GM23338 (cell line): ENCODE results near the gene PARP11.

ENCODE experiments used
- CTCF ChIP-seq, 2 experiments: fragments of 200-600 bp in 1 of 2; sonication (generic) in 1 of 2; conservative IDR thresholded peaks; 2 replicates each; pipeline versions ENCODE4 v1.5.1 to v1.6.1; 2016 to 2017; ENCODE audit warnings: antibody characterized with exemption in 2 of 2, low read depth in 2 of 2, mild to moderate bottlenecking in 2 of 2, moderate library complexity in 1 of 2
- POLR2AphosphoS5 ChIP-seq: IDR thresholded peaks from 2 replicates; pipeline ENCODE4 v1.6.1; 2016; ENCODE audit warnings: antibody characterized with exemption, low read depth
- TF ChIP-seq, protein P1 (sequence below): IDR thresholded peaks from one replicate; pipeline ENCODE4 v1.6.1; 2018; ENCODE audit warnings: antibody characterized with exemption; ENCODE audit not compliant: unreplicated experiment

GRCh38 chr12:3832738-3833137 lies 40.5 kb downstream of the PARP11 start:
- no peak for TF ChIP-seq CTCF (conservative IDR thresholded peaks at IDR 0.05; ENCODE audit: low read depth in 2 of 2)
- TF ChIP-seq POLR2AphosphoS5, result no peak
- TF ChIP-seq, protein P1, sequence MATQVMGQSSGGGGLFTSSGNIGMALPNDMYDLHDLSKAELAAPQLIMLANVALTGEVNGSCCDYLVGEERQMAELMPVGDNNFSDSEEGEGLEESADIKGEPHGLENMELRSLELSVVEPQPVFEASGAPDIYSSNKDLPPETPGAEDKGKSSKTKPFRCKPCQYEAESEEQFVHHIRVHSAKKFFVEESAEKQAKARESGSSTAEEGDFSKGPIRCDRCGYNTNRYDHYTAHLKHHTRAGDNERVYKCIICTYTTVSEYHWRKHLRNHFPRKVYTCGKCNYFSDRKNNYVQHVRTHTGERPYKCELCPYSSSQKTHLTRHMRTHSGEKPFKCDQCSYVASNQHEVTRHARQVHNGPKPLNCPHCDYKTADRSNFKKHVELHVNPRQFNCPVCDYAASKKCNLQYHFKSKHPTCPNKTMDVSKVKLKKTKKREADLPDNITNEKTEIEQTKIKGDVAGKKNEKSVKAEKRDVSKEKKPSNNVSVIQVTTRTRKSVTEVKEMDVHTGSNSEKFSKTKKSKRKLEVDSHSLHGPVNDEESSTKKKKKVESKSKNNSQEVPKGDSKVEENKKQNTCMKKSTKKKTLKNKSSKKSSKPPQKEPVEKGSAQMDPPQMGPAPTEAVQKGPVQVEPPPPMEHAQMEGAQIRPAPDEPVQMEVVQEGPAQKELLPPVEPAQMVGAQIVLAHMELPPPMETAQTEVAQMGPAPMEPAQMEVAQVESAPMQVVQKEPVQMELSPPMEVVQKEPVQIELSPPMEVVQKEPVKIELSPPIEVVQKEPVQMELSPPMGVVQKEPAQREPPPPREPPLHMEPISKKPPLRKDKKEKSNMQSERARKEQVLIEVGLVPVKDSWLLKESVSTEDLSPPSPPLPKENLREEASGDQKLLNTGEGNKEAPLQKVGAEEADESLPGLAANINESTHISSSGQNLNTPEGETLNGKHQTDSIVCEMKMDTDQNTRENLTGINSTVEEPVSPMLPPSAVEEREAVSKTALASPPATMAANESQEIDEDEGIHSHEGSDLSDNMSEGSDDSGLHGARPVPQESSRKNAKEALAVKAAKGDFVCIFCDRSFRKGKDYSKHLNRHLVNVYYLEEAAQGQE, result no peak
